GM19438 (cell line): ENCODE results near the gene PHF20.
"Not testable (repeated sequence)": the region's sequence is repeated elsewhere in the genome, so short reads cannot be mapped to it uniquely, and the experiment has no call there.

Experiments
- ATAC-seq: cut with Tn5 transposase; IDR thresholded peaks from one replicate; pipeline ENCODE4 v1.9.1; 2021; ENCODE audit warnings: low read depth; ENCODE audit not compliant: unreplicated experiment

PHF20 gene

GRCh38 chr20:35956616-35957015 is 184.8 kb downstream of the PHF20 start:
- no peak for ATAC-seq

GRCh38 chr20:35959291-35959690 is 187.5 kb downstream of the PHF20 start:
- ATAC-seq, result not testable (repeated sequence)

- no peak for ATAC-seq
Observed at GRCh38 chr20:35963878-35964277, 192.1 kb downstream of the PHF20 start.

GRCh38 chr20:35967979-35968640 is 196.3 kb downstream of the PHF20 start, which contains the start of gene CNBD2:
Gene CNBD2, plus strand, starts transcription at chr20:35968590. Its CDS starts 173 bp downstream, at chr20:35968763.
- ATAC-seq, result no peak

- no peak for ATAC-seq
Observed at GRCh38 chr20:35968930-35969329, 197.1 kb downstream of the PHF20 start.

GRCh38 chr20:35971981-35972380 is 200.2 kb downstream of the PHF20 start:
- ATAC-seq, result no peak

GRCh38 chr20:35972462-35972861 is 200.6 kb downstream of the PHF20 start:
- no peak for ATAC-seq

- ATAC-seq, result no peak
Observed at GRCh38 chr20:35974256-35974655, 202.4 kb downstream of the PHF20 start.

- ATAC-seq, result no peak
Observed at GRCh38 chr20:35975576-35976373, 204.0 kb downstream of the PHF20 start.

GRCh38 chr20:35978041-35978513 is 206.3 kb downstream of the PHF20 start:
- ATAC-seq, result no peak

GRCh38 chr20:35979544-35979943 is 207.7 kb downstream of the PHF20 start:
- ATAC-seq, result no peak

GRCh38 chr20:35981969-35982368 is 210.2 kb downstream of the PHF20 start:
- no peak for ATAC-seq

GRCh38 chr20:35984382-35984781 is 212.6 kb downstream of the PHF20 start:
- no peak for ATAC-seq

- no peak for ATAC-seq
Observed at GRCh38 chr20:35985806-35986205, 214.0 kb downstream of the PHF20 start.

GRCh38 chr20:35988910-35989463 is 217.2 kb downstream of the PHF20 start:
- ATAC-seq, result no peak

GRCh38 chr20:35991142-35991771 is 219.4 kb downstream of the PHF20 start:
- no peak for ATAC-seq

GRCh38 chr20:35992713-35993335 is 221.0 kb downstream of the PHF20 start:
- ATAC-seq, result no peak

GRCh38 chr20:35994994-35995453 is 223.2 kb downstream of the PHF20 start:
- ATAC-seq, result no peak

- not testable (repeated sequence) for ATAC-seq
Observed at GRCh38 chr20:35996492-35996891, 224.7 kb downstream of the PHF20 start.
